HG03025 (cell line): ENCODE results near the gene GFER.
"Not testable (repeated sequence)": the region's sequence is repeated elsewhere in the genome, so short reads cannot be mapped to it uniquely, and the experiment has no call there.

Source experiments
- ATAC-seq: cut with Tn5 transposase; IDR thresholded peaks from one replicate; pipeline ENCODE4 v1.9.1; 2021; ENCODE audit warnings: mild to moderate bottlenecking, moderate library complexity; ENCODE audit not compliant: unreplicated experiment, low FRiP score

Gene GFER

GRCh38 chr16:2003827-2004641 lies 20.0 kb downstream of the GFER start:
- ATAC-seq, result no peak

- ATAC-seq, result no peak
Measured at GRCh38 chr16:2004795-2005517, 21.0 kb downstream of the GFER start.

GRCh38 chr16:2005646-2006045 lies 21.7 kb downstream of the GFER start:
- no peak for ATAC-seq

GRCh38 chr16:2006317-2006716 lies 22.3 kb downstream of the GFER start:
- ATAC-seq, result no peak

GRCh38 chr16:2007081-2007836 lies 23.3 kb downstream of the GFER start:
- no peak for ATAC-seq

- no peak for ATAC-seq
Measured at GRCh38 chr16:2008009-2008526, 24.1 kb downstream of the GFER start.

GRCh38 chr16:2008631-2009163 lies 24.7 kb downstream of the GFER start:
- no peak for ATAC-seq

- peak; percentile 31 for ATAC-seq
Measured at GRCh38 chr16:2009164-2009711, 25.2 kb downstream of the GFER start.

GRCh38 chr16:2009791-2010510 lies 26.0 kb downstream of the GFER start, which contains the start of gene ZNF598:
ZNF598 (minus strand) TSS chr16:2009821.
- ATAC-seq, result peak; percentile 48

GRCh38 chr16:2011726-2012125 lies 27.7 kb downstream of the GFER start:
- not testable (repeated sequence) for ATAC-seq

- ATAC-seq, result no peak
Measured at GRCh38 chr16:2013527-2013926, 29.5 kb downstream of the GFER start.

- ATAC-seq, result no peak
Measured at GRCh38 chr16:2015117-2015946, 31.3 kb downstream of the GFER start.

- no peak for ATAC-seq
Measured at GRCh38 chr16:2015947-2016208, 31.9 kb downstream of the GFER start.

GRCh38 chr16:2016407-2016922 lies 32.5 kb downstream of the GFER start:
- no peak for ATAC-seq

GRCh38 chr16:2019518-2019920 lies 35.5 kb downstream of the GFER start, which contains the start of gene NPW:
NPW (plus strand) TSS chr16:2019785.
- ATAC-seq, result no peak

- no peak for ATAC-seq
Measured at GRCh38 chr16:2019921-2020831, 36.2 kb downstream of the GFER start.

- ATAC-seq, result no peak
Measured at GRCh38 chr16:2022723-2023091, 38.7 kb downstream of the GFER start.
